ENCODE results near the gene MYO19.

DNA sequence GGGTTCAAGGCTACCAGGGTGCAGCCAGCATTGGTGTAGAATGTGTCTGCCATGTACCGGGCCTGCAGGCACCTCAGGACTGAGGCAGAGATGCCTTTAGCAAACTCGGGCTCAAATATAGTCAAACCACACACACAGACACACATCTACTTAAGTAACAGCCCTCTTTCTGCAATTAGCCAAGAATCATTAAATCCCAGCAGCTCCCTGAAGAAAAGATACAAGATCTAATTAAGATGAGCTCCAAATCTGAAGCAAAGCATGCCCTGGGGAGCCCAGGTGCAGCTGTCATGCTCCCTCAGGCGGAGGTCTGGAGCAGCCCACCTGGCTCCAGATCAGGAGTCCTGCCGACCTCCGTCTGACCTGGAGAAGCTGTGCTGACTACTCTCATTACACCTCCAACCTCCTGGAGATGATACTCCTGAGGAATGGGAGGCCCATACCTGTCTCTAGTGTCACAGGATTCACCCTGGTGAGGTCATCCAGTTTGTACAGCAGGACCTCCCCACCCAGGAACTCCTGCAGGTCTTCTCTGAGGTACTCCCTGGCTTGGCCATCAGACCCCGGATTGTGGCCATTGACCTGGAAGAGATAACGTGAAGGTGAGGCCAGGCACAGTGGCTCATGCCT, 6.9 kb downstream of the MYO19 start:
- no peak for TF ChIP-seq CTCF (IDR thresholded peaks at IDR 0.05; ENCODE audit: low read length)
- no peak for TF ChIP-seq EZH2 (optimal IDR thresholded peaks at IDR 0.05; ENCODE audit: low read depth, low read length)
